HUES6 (cell line): Measurements from ENCODE around the gene ARHGAP26.

Experiments used
- H3K27ac ChIP-seq: 2 replicates; pipeline ENCODE4 v1.7.0; 2013; ENCODE audit warnings: low read depth, mild to moderate bottlenecking, low read length, inconsistent platforms
- H3K27me3 ChIP-seq: 2 replicates; pipeline ENCODE4 v1.6.1; 2013; ENCODE audit warnings: low read length; ENCODE audit not compliant: control insufficient read depth, insufficient read depth
- H3K36me3 ChIP-seq: 2 replicates; pipeline ENCODE4 v1.6.1; 2013; ENCODE audit warnings: low read length; ENCODE audit not compliant: control insufficient read depth, insufficient read depth
- H3K4me1 ChIP-seq: 2 replicates; pipeline ENCODE4 v1.6.1; 2013; ENCODE audit warnings: low read length; ENCODE audit not compliant: control insufficient read depth, insufficient read depth
- H3K4me3 ChIP-seq: 2 replicates; pipeline ENCODE4 v1.5.1; 2013; ENCODE audit warnings: low read depth, low read length
- H3K9ac ChIP-seq: one replicate; pipeline ENCODE4 v1.6.1; 2013; ENCODE audit warnings: mild to moderate bottlenecking, low read length
- H3K9me3 ChIP-seq: 2 replicates; pipeline ENCODE4 v1.6.1; 2013; ENCODE audit warnings: low read depth, low read length; ENCODE audit not compliant: control insufficient read depth, insufficient read depth

Gene ARHGAP26

DNA sequence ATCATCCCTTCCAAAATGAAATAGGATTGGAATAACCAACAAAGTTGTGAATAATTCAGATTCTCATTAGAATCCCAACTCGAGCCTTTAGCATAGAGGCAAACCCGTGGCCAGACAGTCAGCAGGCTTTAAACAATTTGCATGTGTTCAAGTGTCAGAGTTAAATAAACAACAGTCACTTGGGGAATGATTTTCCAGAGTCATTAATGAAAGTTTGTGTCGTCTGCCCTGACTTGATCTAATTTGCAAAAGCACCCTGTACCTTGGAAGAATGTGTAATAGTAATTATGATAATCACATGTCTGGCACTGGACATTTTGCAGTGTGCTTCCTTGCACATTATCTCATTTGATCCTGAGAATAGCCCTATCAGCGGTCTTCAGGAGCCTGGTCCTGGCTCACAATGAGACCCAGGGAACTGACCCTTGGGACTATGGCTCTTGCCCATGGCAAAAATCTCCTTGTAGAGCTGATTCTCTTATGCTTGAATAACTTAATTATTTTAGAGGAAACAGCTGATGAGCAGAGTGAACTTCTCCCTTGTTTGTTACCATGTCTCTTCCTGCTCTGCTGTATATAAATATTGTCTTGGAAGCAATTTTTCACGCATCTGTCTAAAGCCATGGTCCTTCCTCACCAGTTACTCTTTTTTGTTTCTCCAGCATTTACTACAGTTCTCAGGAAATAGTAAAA lies 360.6 kb downstream of the ARHGAP26 start:
- no peaks in the 10 kb centered on the region for H3K9me3 ChIP-seq
- peaks cover 4% of the 10 kb centered on the region for H3K4me1 ChIP-seq

GRCh38 chr5:143131972-143132371 lies 361.8 kb downstream of the ARHGAP26 start:
- Histone ChIP-seq H3K9me3 (no peaks in the 10 kb centered on the region), H3K27me3 (no peaks in the 10 kb centered on the region), H3K9ac (no peak overlapping the region), H3K27ac (no peak overlapping the region), H3K4me3 (no peak overlapping the region), H3K4me1 (peaks cover 4% of the 10 kb centered on the region; the same call in 1 of the 2 replicates), H3K36me3 (no peaks in the 10 kb centered on the region)

More for the DNA sequence above, 360.6 kb downstream of the ARHGAP26 start:
- Histone ChIP-seq H3K27me3 (no peaks in the 10 kb centered on the region), H3K9ac (no peak overlapping the region), H3K4me3 (no peak overlapping the region), H3K36me3 (no peaks in the 10 kb centered on the region), H3K27ac (no peak overlapping the region)

DNA sequence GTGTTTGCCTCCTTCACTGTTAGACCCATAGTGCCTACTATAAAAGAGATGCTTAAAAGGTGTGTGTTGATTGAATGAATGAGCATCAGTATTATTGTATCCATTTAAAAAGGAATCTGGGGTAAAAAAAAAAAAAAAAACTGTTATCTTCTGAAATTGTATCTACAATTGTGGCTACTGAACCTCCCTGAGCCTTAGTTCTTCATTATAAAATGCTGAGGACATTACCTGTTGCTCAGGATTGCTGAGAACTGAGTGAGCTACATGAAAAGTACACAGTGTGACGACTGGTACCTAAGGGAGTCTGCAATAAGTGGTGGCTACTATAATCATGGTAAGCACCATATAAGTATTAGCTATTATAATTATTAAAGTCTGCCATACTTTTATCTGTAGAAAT lies 362.6 kb downstream of the ARHGAP26 start:
- H3K4me1 ChIP-seq: peaks cover 4% of the 10 kb centered on the region; the same call in 1 of the 2 replicates
- no peaks in the 10 kb centered on the region for H3K9me3 ChIP-seq
- no peak overlapping the region for H3K9ac ChIP-seq
- H3K27me3 ChIP-seq: no peaks in the 10 kb centered on the region
- H3K36me3 ChIP-seq: no peaks in the 10 kb centered on the region
- no peak overlapping the region for H3K4me3 ChIP-seq
- H3K27ac ChIP-seq: no peak overlapping the region

GRCh38 chr5:143133721-143134120 lies 363.5 kb downstream of the ARHGAP26 start:
- Histone ChIP-seq H3K36me3 (no peaks in the 10 kb centered on the region), H3K27ac (no peak overlapping the region), H3K27me3 (no peaks in the 10 kb centered on the region), H3K4me1 (peaks cover 4% of the 10 kb centered on the region; the same call in 1 of the 2 replicates), H3K9ac (no peak overlapping the region), H3K4me3 (no peak overlapping the region), H3K9me3 (no peaks in the 10 kb centered on the region)

DNA sequence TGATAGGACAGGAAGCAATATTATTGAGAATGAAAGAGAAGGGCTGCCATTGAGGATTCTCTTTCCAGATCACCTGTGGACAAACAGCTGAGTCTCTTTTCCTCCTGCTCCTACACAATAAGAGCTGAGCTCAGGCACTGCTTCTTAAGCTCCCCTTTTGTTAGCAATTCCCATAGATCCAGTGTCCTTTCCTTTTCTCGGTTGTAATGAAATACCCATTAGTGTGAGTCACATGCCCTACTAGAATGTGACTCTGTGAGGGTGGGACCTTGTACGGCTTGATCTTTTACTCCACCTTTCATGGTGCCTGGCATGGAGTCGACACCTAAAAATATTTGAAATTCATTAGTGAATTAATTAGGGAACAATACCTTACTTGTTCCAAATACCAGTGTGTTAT lies 364.1 kb downstream of the ARHGAP26 start:
- no peaks in the 10 kb centered on the region for H3K9me3 ChIP-seq
- H3K27ac ChIP-seq: no peak overlapping the region
- H3K9ac ChIP-seq: no peak overlapping the region
- peaks cover 4% of the 10 kb centered on the region; the same call in 1 of the 2 replicates for H3K4me1 ChIP-seq
- no peak overlapping the region for H3K4me3 ChIP-seq
- no peaks in the 10 kb centered on the region for H3K36me3 ChIP-seq
- H3K27me3 ChIP-seq: no peaks in the 10 kb centered on the region

- Histone ChIP-seq H3K4me3 (no peak overlapping the region), H3K9me3 (no peaks in the 10 kb centered on the region), H3K27me3 (no peaks in the 10 kb centered on the region), H3K4me1 (peaks cover 4% of the 10 kb centered on the region; the same call in 1 of the 2 replicates), H3K27ac (no peak overlapping the region), H3K9ac (no peak overlapping the region), H3K36me3 (no peaks in the 10 kb centered on the region)
Measured at GRCh38 chr5:143134900-143135299, 364.7 kb downstream of the ARHGAP26 start.

DNA sequence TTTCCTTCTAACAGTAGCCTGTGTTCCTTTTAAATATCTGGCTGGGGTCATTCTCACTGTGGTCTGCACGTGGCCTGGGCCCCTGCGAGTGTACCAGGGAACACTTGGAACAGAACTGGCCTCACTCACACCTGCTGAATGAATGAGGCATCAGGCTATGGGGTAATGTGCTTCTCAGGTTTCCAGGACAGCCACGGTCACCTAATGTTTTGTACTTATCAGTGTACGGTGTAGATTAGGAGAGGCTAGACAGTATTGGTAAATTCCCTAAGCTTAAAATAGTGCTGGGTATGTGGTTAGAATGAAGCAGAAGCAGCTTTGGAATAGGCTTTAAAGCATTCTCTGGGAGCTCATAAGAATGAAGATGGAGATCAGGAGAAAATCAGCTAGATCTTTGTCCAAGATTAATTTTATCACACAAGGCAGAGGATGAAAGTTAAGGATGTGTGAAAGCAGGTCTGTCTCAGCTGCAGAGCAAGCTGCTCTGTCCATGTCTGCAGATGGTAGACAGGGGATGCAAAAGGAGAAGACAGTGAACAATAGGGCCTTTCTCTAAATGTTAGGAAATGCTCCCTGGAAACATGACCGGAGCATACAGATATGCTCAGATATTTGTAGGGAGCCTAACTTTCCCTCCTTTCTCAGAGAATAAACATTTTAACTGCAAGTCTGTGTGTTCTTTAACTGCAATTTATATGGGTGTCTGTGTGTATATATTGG lies 365.8 kb downstream of the ARHGAP26 start:
- Histone ChIP-seq H3K27ac (no peak overlapping the region), H3K36me3 (no peaks in the 10 kb centered on the region), H3K9me3 (no peaks in the 10 kb centered on the region), H3K27me3 (no peaks in the 10 kb centered on the region), H3K9ac (no peak overlapping the region), H3K4me1 (peaks cover 4% of the 10 kb centered on the region; the same call in 1 of the 2 replicates), H3K4me3 (no peak overlapping the region)

DNA sequence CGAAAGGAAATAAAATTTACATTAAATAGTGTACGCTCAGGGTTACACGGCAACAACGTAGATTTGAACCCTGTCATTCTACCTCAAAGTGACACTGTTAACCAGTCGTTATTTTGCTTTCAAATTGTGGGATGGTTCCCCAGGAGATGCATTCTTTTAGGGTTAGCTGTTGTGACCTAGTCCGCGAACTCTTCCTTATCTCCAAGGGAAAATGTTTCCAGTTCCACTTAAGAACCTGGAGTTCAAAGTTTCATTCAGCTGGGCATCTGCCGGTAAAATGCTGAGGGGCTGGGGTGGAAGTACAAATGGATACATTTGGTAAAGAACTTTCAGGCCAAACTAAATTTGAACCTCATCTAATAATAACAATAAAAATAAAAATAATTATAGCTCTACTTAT lies 368.7 kb downstream of the ARHGAP26 start:
- Histone ChIP-seq H3K4me1 (peaks cover 9% of the 10 kb centered on the region; the same call in 1 of the 2 replicates), H3K9me3 (no peaks in the 10 kb centered on the region), H3K4me3 (no peak overlapping the region), H3K27me3 (no peaks in the 10 kb centered on the region), H3K27ac (no peak overlapping the region), H3K36me3 (no peaks in the 10 kb centered on the region), H3K9ac (no peak overlapping the region)

DNA sequence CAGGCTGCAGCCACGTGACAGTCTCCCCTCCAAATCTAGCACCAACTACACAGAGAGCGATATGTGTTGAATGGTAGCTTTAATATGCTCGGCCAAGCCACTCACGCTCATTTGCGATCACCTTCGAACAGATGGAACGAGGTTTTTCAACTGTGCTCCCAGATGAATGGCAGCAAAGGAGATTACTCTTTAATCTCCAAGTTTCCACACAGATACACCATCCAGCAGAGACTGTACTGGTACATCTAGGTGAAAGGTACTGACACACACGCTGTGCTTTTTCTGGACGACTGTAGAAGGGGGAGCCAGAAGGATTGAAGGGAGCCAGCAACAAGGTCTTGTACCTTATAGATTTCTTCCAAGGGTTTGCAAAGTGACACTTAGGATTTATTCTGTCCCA lies 369.4 kb downstream of the ARHGAP26 start:
- H3K27ac ChIP-seq: no peak overlapping the region

DNA sequence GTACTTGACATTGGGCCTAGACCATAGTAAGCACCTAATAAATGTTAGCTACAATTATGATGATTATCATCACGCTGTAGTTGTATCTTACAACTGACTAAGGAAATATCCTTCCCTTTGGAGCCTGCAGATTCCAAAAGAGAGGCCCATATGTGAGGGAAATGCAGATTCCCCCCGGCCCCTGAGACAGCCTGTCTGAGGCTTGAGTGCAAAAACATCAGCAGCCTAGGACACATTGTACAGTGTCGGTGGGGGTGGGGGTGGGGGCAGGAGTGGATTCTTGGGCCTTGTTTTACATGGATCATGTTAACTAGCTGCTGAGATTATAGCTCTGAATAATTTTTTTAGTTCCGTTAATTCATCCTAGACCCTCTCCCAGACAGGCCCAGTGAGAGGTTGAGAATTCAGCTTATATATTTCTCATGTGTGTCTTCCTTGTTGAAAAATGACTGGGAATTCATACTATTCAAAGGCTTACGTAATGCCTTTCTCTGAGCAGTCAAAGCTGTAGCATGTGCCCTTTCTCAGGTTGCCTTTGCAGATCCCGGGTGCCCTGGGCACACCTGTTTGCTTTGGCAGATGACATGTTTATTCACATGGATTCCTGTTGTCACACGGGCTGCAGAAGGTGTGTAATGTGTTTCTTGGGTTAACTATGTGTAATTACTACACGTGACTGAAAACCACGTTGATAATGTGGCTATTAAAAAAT lies 370.5 kb downstream of the ARHGAP26 start:
- no peak overlapping the region for H3K27ac ChIP-seq

More for the DNA sequence above, 369.4 kb downstream of the ARHGAP26 start:
- no peaks in the 10 kb centered on the region for H3K27me3 ChIP-seq
- H3K9me3 ChIP-seq: no peaks in the 10 kb centered on the region
- H3K9ac ChIP-seq: no peak overlapping the region
- no peak overlapping the region for H3K4me3 ChIP-seq
- H3K36me3 ChIP-seq: no peaks in the 10 kb centered on the region
- H3K4me1 ChIP-seq: 0 out of 2 replicates have a peak, but pooled peaks cover 5% of the 10 kb centered on the region

GRCh38 chr5:143141652-143142051 lies 371.5 kb downstream of the ARHGAP26 start:
- Histone ChIP-seq H3K4me3 (no peak overlapping the region), H3K4me1 (0 out of 2 replicates have a peak, but pooled peaks cover 5% of the 10 kb centered on the region), H3K9me3 (no peaks in the 10 kb centered on the region), H3K9ac (no peak overlapping the region), H3K27ac (no peak overlapping the region), H3K36me3 (no peaks in the 10 kb centered on the region), H3K27me3 (no peaks in the 10 kb centered on the region)

More for the DNA sequence above, 370.5 kb downstream of the ARHGAP26 start:
- H3K9ac ChIP-seq: no peak overlapping the region
- no peaks in the 10 kb centered on the region for H3K9me3 ChIP-seq
- no peak overlapping the region for H3K4me3 ChIP-seq
- H3K4me1 ChIP-seq: 0 out of 2 replicates have a peak, but pooled peaks cover 5% of the 10 kb centered on the region
- H3K27me3 ChIP-seq: no peaks in the 10 kb centered on the region
- H3K36me3 ChIP-seq: no peaks in the 10 kb centered on the region
